Measurements from ENCODE around the gene TMEM8B. TPM values are rescaled to one million over a fixed set of nuclear protein-coding genes. Genes with fewer than 3 reads are reported as not detected.

Gene TMEM8B
- total RNA-seq, 1 donor from 2014 or later = 0.79 TPM

DNA sequence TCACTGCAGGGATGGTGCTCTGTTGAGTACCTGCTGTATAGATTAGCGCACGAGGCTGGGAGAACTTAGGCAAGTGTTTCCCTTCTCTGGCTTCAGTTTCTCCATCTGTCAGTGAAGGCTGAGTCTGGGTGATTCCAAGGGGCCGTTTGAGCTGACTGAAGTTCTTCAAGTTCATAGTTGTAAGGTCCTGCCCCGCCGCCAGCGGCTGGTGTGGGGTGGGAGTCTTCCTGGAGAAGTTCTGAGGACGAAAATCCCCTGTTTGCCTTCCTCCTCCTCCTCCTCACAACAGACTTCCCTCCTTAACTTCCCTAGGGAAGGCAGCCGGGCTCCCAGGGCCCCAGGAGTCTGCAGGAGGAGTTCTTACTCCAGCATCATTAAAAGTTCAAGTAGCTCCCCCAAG lies 75.3 kb downstream of the TMEM8B start:
- no peak for FAIRE-seq
- DNase-seq (ENCODE audit: low read depth) = no peak
- no peak overlapping the region for H3K4me3 ChIP-seq (ENCODE audit: low read depth, low read length)
- no peaks in the 10 kb centered on the region for H3K36me3 ChIP-seq (ENCODE audit: control insufficient read depth, insufficient read depth, low read length)
- H3K27me3 ChIP-seq (ENCODE audit: control insufficient read depth, insufficient read depth, low read length) = no peaks in the 10 kb centered on the region
- TF ChIP-seq, protein P1, sequence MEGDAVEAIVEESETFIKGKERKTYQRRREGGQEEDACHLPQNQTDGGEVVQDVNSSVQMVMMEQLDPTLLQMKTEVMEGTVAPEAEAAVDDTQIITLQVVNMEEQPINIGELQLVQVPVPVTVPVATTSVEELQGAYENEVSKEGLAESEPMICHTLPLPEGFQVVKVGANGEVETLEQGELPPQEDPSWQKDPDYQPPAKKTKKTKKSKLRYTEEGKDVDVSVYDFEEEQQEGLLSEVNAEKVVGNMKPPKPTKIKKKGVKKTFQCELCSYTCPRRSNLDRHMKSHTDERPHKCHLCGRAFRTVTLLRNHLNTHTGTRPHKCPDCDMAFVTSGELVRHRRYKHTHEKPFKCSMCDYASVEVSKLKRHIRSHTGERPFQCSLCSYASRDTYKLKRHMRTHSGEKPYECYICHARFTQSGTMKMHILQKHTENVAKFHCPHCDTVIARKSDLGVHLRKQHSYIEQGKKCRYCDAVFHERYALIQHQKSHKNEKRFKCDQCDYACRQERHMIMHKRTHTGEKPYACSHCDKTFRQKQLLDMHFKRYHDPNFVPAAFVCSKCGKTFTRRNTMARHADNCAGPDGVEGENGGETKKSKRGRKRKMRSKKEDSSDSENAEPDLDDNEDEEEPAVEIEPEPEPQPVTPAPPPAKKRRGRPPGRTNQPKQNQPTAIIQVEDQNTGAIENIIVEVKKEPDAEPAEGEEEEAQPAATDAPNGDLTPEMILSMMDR (IDR thresholded peaks at IDR 0.05; ENCODE audit: insufficient read depth, low read length, severe bottlenecking) = no peak

DNA sequence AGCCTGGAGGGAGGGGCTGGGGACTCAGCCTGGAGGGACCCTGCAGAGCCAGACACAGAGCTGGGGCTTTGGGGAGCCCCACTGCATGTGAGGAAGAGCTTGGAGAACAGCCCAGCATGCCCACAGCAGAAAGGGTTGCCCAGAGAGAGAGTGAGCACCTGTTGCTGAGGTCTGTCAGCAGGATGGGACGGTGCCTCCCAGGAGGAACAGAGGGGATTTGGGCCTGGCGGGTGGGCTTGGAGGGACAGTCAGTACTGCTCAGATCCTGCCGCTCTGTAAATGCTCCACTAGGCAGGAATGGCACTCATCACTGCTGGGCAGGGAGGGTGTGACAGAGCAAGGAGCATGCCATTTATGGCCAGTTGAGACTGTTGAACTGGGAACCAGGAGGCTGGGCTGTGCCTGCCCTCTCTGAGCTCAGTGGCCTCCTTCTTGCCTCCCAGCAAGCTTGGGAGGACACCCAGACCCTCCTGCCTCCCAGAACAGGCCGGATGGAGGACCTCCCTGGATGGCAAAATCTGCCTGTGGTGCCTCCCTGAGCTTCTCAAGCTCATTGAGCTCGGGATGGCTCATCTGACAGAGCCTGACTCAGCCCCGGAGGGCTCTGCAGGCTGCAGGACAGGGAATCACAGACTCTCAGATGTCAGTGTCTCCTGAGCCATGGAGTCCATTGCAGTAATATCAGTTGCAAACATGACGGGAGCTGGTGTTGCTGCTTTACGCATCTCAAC lies 76.2 kb downstream of the TMEM8B start:
- FAIRE-seq = no peak
- peak; percentile 72 for DNase-seq (ENCODE audit: low read depth)
- TF ChIP-seq, protein P1 (IDR thresholded peaks at IDR 0.05; ENCODE audit: insufficient read depth, low read length, severe bottlenecking) = no peak
- Histone ChIP-seq H3K27me3 (ENCODE audit: control insufficient read depth, insufficient read depth, low read length) (no peaks in the 10 kb centered on the region), H3K36me3 (ENCODE audit: control insufficient read depth, insufficient read depth, low read length) (no peaks in the 10 kb centered on the region), H3K4me3 (ENCODE audit: low read depth, low read length) (no peak overlapping the region)

DNA sequence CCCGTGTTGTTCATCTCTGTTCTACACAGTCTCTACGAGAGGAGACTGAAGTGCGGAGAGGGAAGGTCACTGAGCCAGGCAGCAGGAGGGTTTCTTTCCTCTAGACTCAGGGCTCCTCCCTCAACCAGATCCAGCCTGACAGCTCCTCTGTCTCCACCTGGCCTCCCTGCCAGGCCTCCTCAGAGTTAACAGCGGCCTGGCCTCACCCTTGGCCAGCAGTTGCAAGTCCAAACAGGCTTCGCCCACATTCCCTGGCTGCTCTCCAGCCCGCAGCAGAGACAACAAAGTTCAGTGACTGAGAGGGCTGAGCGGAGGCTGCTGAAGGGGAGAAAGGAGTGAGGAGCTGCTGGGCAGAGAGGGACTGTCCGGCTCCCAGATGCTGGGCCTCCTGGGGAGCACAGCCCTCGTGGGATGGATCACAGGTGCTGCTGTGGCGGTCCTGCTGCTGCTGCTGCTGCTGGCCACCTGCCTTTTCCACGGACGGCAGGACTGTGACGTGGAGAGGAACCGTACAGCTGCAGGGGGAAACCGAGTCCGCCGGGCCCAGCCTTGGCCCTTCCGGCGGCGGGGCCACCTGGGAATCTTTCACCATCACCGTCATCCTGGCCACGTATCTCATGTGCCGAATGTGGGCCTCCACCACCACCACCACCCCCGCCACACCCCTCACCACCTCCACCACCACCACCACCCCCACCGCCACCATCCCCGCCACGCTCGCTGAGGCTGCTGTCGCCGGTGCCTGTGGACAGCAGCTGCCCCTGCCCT lies 77.1 kb downstream of the TMEM8B start, which contains the start of gene HRCT1:
Gene HRCT1, plus strand, starts transcription at position 291 of the 768 bp plus-strand sequence. Its CDS starts 86 bp downstream, at position 377.
- Histone ChIP-seq H3K4me3 (ENCODE audit: low read depth, low read length) (no peak within 1 kb of the TSS), H3K27me3 (ENCODE audit: control insufficient read depth, insufficient read depth, low read length) (no peaks in the 10 kb centered on the region), H3K36me3 (ENCODE audit: control insufficient read depth, insufficient read depth, low read length) (no peaks in the 10 kb centered on the region)
- DNase-seq (ENCODE audit: low read depth) (peak; percentile 94), FAIRE-seq (peak; percentile 93)
- TF ChIP-seq, protein P1 (IDR thresholded peaks at IDR 0.05; ENCODE audit: insufficient read depth, low read length, severe bottlenecking) = no peak

DNA sequence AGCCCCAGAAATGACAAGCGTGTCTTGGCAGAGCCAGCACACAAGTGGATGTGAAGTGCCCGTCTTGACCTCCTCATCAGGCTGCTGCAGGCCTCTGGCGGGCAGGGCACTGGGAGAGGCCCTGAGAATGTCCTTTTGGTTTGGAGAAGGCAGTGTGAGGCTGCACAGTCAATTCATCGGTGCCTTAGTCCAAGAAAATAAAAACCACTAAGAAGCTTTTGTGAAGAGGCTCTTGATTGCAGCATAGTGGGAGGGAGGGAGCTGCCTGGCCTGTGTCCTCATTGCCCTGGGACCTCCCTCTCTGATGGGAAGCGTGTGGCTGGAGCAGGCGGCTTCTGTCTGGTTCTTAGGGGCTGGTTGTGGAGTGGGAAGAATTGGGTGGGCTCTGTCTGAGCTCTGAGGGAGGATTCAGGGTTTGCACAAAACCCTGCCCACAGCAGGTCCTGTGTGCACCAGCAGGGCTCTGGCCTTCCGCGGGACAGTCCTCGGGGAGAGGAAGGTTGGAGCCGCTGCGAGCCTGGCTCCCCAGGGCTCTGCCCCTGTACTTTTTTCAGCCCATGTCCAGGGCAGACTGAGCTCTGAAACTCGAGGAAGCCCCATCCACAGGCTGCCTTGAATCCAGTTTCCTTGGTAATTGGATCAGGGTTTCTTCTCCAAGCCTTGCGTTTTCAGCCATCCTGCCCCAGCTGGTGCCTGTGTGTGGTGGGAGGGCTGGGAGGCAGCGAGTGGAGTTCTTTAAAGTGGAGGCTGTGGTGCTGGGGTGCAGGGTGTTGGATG lies 78.1 kb downstream of the TMEM8B start:
- TF ChIP-seq, protein P1 (IDR thresholded peaks at IDR 0.05; ENCODE audit: insufficient read depth, low read length, severe bottlenecking) = no peak
- no peak for FAIRE-seq
- Histone ChIP-seq H3K27me3 (ENCODE audit: control insufficient read depth, insufficient read depth, low read length) (no peaks in the 10 kb centered on the region), H3K36me3 (ENCODE audit: control insufficient read depth, insufficient read depth, low read length) (no peaks in the 10 kb centered on the region), H3K4me3 (ENCODE audit: low read depth, low read length) (no peak overlapping the region)
- DNase-seq (ENCODE audit: low read depth) = peak; percentile 32

DNA sequence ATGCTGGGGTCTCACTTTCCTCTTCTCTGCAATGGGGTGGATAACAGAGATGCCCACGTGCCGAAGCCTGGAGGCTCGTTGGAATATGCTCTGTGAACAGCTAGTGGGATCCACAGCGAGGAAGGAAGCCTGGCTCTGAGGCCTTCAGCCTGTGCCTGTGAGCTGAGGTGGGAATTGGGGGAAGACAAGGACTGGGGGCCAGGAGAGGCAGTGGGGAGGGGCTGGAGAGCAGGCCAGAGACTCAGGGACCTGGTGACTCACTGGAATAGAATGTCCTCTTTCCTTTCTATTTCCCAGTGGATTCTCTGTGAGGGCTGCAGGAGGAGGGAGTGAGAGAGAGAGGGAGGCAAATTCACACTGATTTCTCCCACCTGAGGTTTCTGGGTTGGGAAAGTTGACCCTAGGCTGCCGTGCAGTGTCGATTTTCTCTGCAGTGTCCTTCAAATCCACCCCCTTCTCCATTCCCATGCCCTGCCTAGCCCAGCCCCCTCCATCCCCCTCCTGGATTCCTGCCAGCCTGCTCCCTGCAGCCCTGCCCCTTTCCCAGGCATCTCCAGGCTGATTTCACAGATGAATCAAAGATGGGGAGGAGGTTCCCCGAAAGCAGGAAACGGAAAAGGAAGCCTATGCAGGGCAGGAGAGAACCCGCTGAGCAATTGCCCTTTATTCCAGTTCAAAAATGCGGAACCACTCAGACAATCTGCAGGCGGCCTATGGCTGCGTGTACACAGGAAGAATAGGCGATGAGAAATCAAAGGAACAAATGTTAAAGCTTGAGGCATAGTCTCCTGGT lies 78.9 kb downstream of the TMEM8B start:
- H3K4me3 ChIP-seq (ENCODE audit: low read depth, low read length) = no peak overlapping the region
- DNase-seq (ENCODE audit: low read depth) (peak; percentile 87), FAIRE-seq (peak; percentile 95)
- no peaks in the 10 kb centered on the region for H3K36me3 ChIP-seq (ENCODE audit: control insufficient read depth, insufficient read depth, low read length)
- TF ChIP-seq, protein P1 (IDR thresholded peaks at IDR 0.05; ENCODE audit: insufficient read depth, low read length, severe bottlenecking) = no peak
- H3K27me3 ChIP-seq (ENCODE audit: control insufficient read depth, insufficient read depth, low read length) = no peaks in the 10 kb centered on the region
